Liver (tissue), 9 donors: ENCODE data around the gene ARRDC5. TPM values are rescaled to one million over a fixed set of nuclear protein-coding genes. Genes with fewer than 3 reads are reported as not detected.
A peak's percentile ranks its signal among the peaks of the same experiment; 100 is the strongest.

Source experiments
- DNase-seq: peaks from one replicate; pipeline ENCODE4 v3.0.0-alpha.2; 2017; ENCODE audit warnings: low spot score
- H3K27ac ChIP-seq, 2 donors: one replicate each; pipeline ENCODE4 v1.7.0; 2013; ENCODE audit warnings: inconsistent platforms in 2 of 2, low read length in 2 of 2, control low read depth in 1 of 2, low read depth in 1 of 2, mild to moderate bottlenecking in 1 of 2
- H3K27me3 ChIP-seq, 4 donors: one replicate each; pipeline versions ENCODE4 v1.6.1 to v1.7.0; 2013; ENCODE audit warnings: low read length in 3 of 4, inconsistent platforms in 1 of 4, mild to moderate bottlenecking in 1 of 4, moderate library complexity in 1 of 4; ENCODE audit not compliant: control insufficient read depth in 4 of 4, insufficient read depth in 4 of 4
- H3K36me3 ChIP-seq, 4 donors: one replicate each; pipeline versions ENCODE4 v1.6.1 to v1.7.0; 2013; ENCODE audit warnings: low read length in 3 of 4, mild to moderate bottlenecking in 3 of 4, low read depth in 1 of 4, moderate library complexity in 1 of 4; ENCODE audit not compliant: control insufficient read depth in 4 of 4, insufficient read depth in 3 of 4
- H3K4me1 ChIP-seq, 4 donors: one replicate each; pipeline versions ENCODE4 v1.6.1 to v1.7.0; 2013; ENCODE audit warnings: low read length in 3 of 4, mild to moderate bottlenecking in 3 of 4, moderate library complexity in 1 of 4; ENCODE audit not compliant: control insufficient read depth in 4 of 4, insufficient read depth in 4 of 4
- H3K4me3 ChIP-seq, 3 donors: one replicate each; pipeline versions ENCODE4 v1.6.1 to v1.7.0; 2013; ENCODE audit warnings: low read length in 3 of 3, control low read depth in 1 of 3, low read depth in 1 of 3, mild to moderate bottlenecking in 1 of 3
- H3K9ac ChIP-seq, 2 donors: one replicate each; pipeline ENCODE4 v1.7.0; 2013; ENCODE audit warnings: low read length in 2 of 2, mild to moderate bottlenecking in 2 of 2, moderate library complexity in 2 of 2, control low read depth in 1 of 2, low read depth in 1 of 2
- H3K9me3 ChIP-seq, 4 donors: one replicate each; pipeline versions ENCODE4 v1.6.1 to v1.7.0; 2013; ENCODE audit warnings: low read length in 3 of 4; ENCODE audit not compliant: control insufficient read depth in 4 of 4
- EGR1 ChIP-seq, 2 donors: IDR thresholded peaks; 2 replicates each; pipeline ENCODE4 v1.6.1; 2016 to 2018; ENCODE audit warnings: antibody characterized with exemption in 2 of 2, low read depth in 2 of 2
- FOXA1 ChIP-seq: IDR thresholded peaks from 2 replicates; pipeline ENCODE4 v1.6.1; 2016; ENCODE audit warnings: antibody characterized with exemption
- FOXA2 ChIP-seq: IDR thresholded peaks from 2 replicates; pipeline ENCODE4 v1.6.1; 2016; ENCODE audit warnings: antibody characterized with exemption
- GABPA ChIP-seq, 2 donors: IDR thresholded peaks in 1 of 2; conservative IDR thresholded peaks in 1 of 2; 2 replicates each; pipeline ENCODE4 v1.6.1; 2016; ENCODE audit warnings: antibody characterized with exemption in 2 of 2, mild to moderate bottlenecking in 1 of 2, moderate library complexity in 1 of 2
- HNF4A ChIP-seq, 2 donors: conservative IDR thresholded peaks; 2 replicates each; pipeline ENCODE4 v1.6.1; 2016; ENCODE audit warnings: antibody characterized with exemption in 2 of 2, mild to moderate bottlenecking in 2 of 2
- HNF4G ChIP-seq: IDR thresholded peaks from 2 replicates; pipeline ENCODE4 v1.6.1; 2016; ENCODE audit warnings: antibody characterized with exemption
- JUND ChIP-seq, 2 donors: IDR thresholded peaks; 2 replicates each; pipeline ENCODE4 v1.6.1; 2016; ENCODE audit warnings: antibody characterized with exemption in 2 of 2
- NR2F2 ChIP-seq: IDR thresholded peaks from 2 replicates; pipeline ENCODE4 v1.6.1; 2016; ENCODE audit warnings: antibody characterized with exemption
- RAD21 ChIP-seq, 2 donors: IDR thresholded peaks; 2 replicates each; pipeline ENCODE4 v1.6.1; 2016; ENCODE audit warnings: antibody characterized with exemption in 2 of 2, mild to moderate bottlenecking in 2 of 2
- RXRA ChIP-seq, 2 donors: IDR thresholded peaks; 2 replicates each; pipeline ENCODE4 v1.6.1; 2017 to 2018; ENCODE audit warnings: antibody characterized with exemption in 2 of 2, mild to moderate bottlenecking in 1 of 2
- SP1 ChIP-seq: IDR thresholded peaks from 2 replicates; pipeline ENCODE4 v1.6.1; 2018; ENCODE audit warnings: antibody characterized with exemption, mild to moderate bottlenecking
- TAF1 ChIP-seq: conservative IDR thresholded peaks from 2 replicates; pipeline ENCODE4 v1.6.1; 2016; ENCODE audit warnings: antibody characterized with exemption, mild to moderate bottlenecking
- YY1 ChIP-seq: IDR thresholded peaks from 2 replicates; pipeline ENCODE4 v1.6.1; 2016; ENCODE audit warnings: antibody characterized with exemption, mild to moderate bottlenecking
- WGBS: extraction: QIAGEN DNeasy Blood & Tissue Kit; methylation state at CpG from one replicate; pipeline ENCODE4 v1.1.7; 2013; 5-methylcytosine and 5-hydroxymethylcytosine counted together
- polyA plus RNA-seq, 2 donors: library from polyadenylated mRNA; stranded (reverse) in 1 of 2; unstranded in 1 of 2; fragments of 200-250 nt in 1 of 2; fragments of >200 nt in 1 of 2; fragmentation: Nextera tagmentation in 1 of 2; extraction: Ambion mirVana in 1 of 2; gene quantifications; one replicate each; pipeline versions ENCODE4 v1.2.1 to v1.2.3, GENCODE V29; 2013 to 2015
- total RNA-seq, 2 donors: library from RNA; depleted of rRNA; stranded (reverse); fragments of >200 nt; gene quantifications; one replicate each; pipeline ENCODE4 v1.2.3, GENCODE V29; 2014
- TF ChIP-seq, protein P1 (sequence below): IDR thresholded peaks from 2 replicates; pipeline ENCODE4 v1.6.1; 2016; ENCODE audit warnings: antibody characterized with exemption, mild to moderate bottlenecking
- TF ChIP-seq, protein P2 (sequence below): fragments of 150-350 bp; IDR thresholded peaks from 2 replicates; pipeline ENCODE4 v1.5.1; 2017; ENCODE audit warnings: improper control_type of control experiment, low read depth, low read length; ENCODE audit not compliant: missing input control
- TF ChIP-seq, protein P3 (sequence below): IDR thresholded peaks from 2 replicates; pipeline ENCODE4 v1.6.1; 2016; ENCODE audit warnings: antibody characterized with exemption
- TF ChIP-seq, protein P4 (sequence below): IDR thresholded peaks from 2 replicates; pipeline ENCODE4 v1.6.1; 2016; ENCODE audit warnings: antibody characterized with exemption
- TF ChIP-seq, protein P5 (sequence below): IDR thresholded peaks from 2 replicates; pipeline ENCODE4 v1.6.1; 2016; ENCODE audit warnings: antibody characterized with exemption
- donor health status: healthy.
- donor health status: healthy.
- donor health status: healthy.
- donor health status: healthy.
- donor health status: healthy.

Gene ARRDC5
- total and polyA plus RNA-seq, 4 donors: 0.05 to 0.25 TPM; not detected in 2

DNA sequence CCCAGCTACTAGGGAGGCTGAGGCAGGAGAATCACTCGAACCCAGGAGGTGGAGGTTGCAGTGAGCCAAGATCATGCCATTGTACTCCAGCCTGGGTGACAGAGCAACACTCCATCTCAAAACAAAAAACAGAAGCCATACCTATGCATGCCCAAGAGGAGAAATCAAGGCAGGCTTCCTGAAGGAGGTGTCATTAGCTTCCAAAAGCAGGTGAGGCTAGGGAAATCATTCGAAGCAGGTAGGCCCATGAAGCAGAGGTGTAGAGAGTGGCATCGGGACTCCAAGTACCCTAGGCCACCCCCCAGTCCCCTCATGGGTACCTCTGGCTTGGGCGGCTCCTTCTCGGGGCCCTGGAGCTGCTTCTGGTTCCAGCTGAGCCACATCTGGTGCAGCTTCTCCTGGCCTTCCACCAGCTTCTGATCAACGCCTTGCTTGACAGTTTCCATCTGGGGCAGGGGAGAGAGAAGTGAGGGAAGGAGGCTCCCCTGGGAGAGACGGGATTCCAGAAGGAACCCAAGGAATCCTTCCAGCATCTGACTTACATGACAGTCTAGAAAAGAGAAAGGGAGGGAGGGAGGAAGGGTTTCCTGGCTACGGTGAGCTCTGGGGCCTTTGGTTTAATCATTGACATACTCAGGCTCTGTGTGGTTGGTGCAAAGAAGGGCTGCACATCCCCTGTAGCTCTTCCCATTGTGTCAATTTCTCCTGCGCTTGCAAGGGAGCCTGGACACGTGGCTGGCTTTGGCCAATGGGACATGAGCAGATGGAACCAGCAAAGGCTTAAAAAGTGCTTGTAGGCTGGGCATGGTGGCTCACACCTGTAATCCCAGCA is 58.1 kb downstream of the ARRDC5 start:
- H3K4me1 ChIP-seq: peaks cover 0 to 18% (median 9%) of the 10 kb centered on the region in 4 donors
- no peak for DNase-seq
- no peaks in the 10 kb centered on the region for H3K9me3 ChIP-seq
- peak; percentile 49 for TF ChIP-seq SP1
- TF ChIP-seq, protein P1, sequence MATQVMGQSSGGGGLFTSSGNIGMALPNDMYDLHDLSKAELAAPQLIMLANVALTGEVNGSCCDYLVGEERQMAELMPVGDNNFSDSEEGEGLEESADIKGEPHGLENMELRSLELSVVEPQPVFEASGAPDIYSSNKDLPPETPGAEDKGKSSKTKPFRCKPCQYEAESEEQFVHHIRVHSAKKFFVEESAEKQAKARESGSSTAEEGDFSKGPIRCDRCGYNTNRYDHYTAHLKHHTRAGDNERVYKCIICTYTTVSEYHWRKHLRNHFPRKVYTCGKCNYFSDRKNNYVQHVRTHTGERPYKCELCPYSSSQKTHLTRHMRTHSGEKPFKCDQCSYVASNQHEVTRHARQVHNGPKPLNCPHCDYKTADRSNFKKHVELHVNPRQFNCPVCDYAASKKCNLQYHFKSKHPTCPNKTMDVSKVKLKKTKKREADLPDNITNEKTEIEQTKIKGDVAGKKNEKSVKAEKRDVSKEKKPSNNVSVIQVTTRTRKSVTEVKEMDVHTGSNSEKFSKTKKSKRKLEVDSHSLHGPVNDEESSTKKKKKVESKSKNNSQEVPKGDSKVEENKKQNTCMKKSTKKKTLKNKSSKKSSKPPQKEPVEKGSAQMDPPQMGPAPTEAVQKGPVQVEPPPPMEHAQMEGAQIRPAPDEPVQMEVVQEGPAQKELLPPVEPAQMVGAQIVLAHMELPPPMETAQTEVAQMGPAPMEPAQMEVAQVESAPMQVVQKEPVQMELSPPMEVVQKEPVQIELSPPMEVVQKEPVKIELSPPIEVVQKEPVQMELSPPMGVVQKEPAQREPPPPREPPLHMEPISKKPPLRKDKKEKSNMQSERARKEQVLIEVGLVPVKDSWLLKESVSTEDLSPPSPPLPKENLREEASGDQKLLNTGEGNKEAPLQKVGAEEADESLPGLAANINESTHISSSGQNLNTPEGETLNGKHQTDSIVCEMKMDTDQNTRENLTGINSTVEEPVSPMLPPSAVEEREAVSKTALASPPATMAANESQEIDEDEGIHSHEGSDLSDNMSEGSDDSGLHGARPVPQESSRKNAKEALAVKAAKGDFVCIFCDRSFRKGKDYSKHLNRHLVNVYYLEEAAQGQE: no peak
- H3K27me3 ChIP-seq: no peaks in the 10 kb centered on the region
- H3K9ac ChIP-seq: no peak overlapping the region
- 62% methylated on average over 10 of the region's 10 CpGs for WGBS
- peaks cover 6 to 14% (median 12%) of the 10 kb centered on the region in 4 donors for H3K36me3 ChIP-seq
- peak overlapping the region in 1 of 2 donors; percentile 44 for H3K27ac ChIP-seq
- H3K4me3 ChIP-seq: no peak overlapping the region

DNA sequence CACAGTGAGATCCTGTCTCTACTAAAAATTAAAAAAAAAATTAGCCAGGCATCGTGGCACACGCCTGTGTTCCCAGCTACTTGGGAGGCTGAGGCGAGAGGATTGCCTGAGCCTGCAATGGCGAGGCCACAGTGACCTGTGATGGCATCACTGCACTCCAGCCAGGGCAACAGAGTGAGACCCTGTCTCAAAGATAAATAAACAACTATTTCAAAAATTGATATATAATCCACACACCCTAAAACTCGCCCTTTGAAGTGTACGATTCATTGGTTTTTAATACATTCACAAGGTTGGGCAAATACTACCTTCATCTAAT is 59.1 kb downstream of the ARRDC5 start:
- H3K27ac ChIP-seq: no peak overlapping the region
- no peaks in the 10 kb centered on the region for H3K27me3 ChIP-seq
- H3K36me3 ChIP-seq: peaks cover 9 to 19% (median 17%) of the 10 kb centered on the region in 4 donors
- H3K4me1 ChIP-seq: peaks cover 0 to 18% (median 9%) of the 10 kb centered on the region in 4 donors
- no peak overlapping the region for H3K4me3 ChIP-seq
- no peak for DNase-seq
- H3K9ac ChIP-seq: no peak overlapping the region
- no peaks in the 10 kb centered on the region for H3K9me3 ChIP-seq
- 97% methylated on average over 6 of the region's 6 CpGs for WGBS
- TF ChIP-seq, protein P2, sequence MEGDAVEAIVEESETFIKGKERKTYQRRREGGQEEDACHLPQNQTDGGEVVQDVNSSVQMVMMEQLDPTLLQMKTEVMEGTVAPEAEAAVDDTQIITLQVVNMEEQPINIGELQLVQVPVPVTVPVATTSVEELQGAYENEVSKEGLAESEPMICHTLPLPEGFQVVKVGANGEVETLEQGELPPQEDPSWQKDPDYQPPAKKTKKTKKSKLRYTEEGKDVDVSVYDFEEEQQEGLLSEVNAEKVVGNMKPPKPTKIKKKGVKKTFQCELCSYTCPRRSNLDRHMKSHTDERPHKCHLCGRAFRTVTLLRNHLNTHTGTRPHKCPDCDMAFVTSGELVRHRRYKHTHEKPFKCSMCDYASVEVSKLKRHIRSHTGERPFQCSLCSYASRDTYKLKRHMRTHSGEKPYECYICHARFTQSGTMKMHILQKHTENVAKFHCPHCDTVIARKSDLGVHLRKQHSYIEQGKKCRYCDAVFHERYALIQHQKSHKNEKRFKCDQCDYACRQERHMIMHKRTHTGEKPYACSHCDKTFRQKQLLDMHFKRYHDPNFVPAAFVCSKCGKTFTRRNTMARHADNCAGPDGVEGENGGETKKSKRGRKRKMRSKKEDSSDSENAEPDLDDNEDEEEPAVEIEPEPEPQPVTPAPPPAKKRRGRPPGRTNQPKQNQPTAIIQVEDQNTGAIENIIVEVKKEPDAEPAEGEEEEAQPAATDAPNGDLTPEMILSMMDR: no peak
- TF ChIP-seq, protein P1: no peak
- TF ChIP-seq YY1 (no peak), GABPA (IDR thresholded peaks at IDR 0.05 in 1 of 2, conservative IDR thresholded peaks at IDR 0.05 in 1 of 2) (no peak), JUND (IDR thresholded peaks at IDR 0.05) (no peak), NR2F2 (no peak), RXRA (IDR thresholded peaks at IDR 0.05) (no peak), HNF4G (no peak), SP1 (no peak), FOXA2 (no peak), RAD21 (IDR thresholded peaks at IDR 0.05) (no peak), TAF1 (no peak), HNF4A (conservative IDR thresholded peaks at IDR 0.05) (no peak), FOXA1 (no peak), EGR1 (IDR thresholded peaks at IDR 0.05; ENCODE audit: low read depth in 2 of 2) (no peak)
- TF ChIP-seq, protein P3, sequence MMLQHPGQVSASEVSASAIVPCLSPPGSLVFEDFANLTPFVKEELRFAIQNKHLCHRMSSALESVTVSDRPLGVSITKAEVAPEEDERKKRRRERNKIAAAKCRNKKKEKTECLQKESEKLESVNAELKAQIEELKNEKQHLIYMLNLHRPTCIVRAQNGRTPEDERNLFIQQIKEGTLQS: no peak
- TF ChIP-seq, protein P4, sequence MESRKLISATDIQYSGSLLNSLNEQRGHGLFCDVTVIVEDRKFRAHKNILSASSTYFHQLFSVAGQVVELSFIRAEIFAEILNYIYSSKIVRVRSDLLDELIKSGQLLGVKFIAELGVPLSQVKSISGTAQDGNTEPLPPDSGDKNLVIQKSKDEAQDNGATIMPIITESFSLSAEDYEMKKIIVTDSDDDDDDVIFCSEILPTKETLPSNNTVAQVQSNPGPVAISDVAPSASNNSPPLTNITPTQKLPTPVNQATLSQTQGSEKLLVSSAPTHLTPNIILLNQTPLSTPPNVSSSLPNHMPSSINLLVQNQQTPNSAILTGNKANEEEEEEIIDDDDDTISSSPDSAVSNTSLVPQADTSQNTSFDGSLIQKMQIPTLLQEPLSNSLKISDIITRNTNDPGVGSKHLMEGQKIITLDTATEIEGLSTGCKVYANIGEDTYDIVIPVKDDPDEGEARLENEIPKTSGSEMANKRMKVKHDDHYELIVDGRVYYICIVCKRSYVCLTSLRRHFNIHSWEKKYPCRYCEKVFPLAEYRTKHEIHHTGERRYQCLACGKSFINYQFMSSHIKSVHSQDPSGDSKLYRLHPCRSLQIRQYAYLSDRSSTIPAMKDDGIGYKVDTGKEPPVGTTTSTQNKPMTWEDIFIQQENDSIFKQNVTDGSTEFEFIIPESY: no peak
- TF ChIP-seq, protein P5, sequence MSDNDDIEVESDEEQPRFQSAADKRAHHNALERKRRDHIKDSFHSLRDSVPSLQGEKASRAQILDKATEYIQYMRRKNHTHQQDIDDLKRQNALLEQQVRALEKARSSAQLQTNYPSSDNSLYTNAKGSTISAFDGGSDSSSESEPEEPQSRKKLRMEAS: no peak
